SK-N-SH treated with all-trans-retinoic acid at 6 μM for 48 hours (cell line): ENCODE results near the gene KCTD18.

ENCODE experiments used
- ATAC-seq: fragments of 200-7000 bp; cut with Tn5 transposase; 3 replicates; pipeline ENCODE4 v1.9.1; 2020; ENCODE audit warnings: mild to moderate bottlenecking, moderate library complexity
- ARNTL ChIP-seq: fragments of 450-650 bp; formaldehyde crosslinking; IDR thresholded peaks from 2 replicates; pipeline ENCODE4 v1.5.0; 2020; ENCODE audit warnings: low read depth, mild to moderate bottlenecking, moderate library complexity, borderline replicate concordance
- CSRNP3 ChIP-seq: fragments of 250-450 bp; sonication (Bioruptor Pico); IDR thresholded peaks from 2 replicates; pipeline ENCODE4 v1.5.1; 2021; ENCODE audit warnings: mild to moderate bottlenecking, moderate library complexity
- ESRRG ChIP-seq: fragments of 250-450 bp; sonication (Bioruptor Pico); IDR thresholded peaks from 2 replicates; pipeline ENCODE4 v1.6.1; 2021; ENCODE audit warnings: mild to moderate bottlenecking
- ISL1 ChIP-seq: fragments of 250-450 bp; sonication (Bioruptor Pico); IDR thresholded peaks from 2 replicates; pipeline ENCODE4 v2.1.2; 2022; ENCODE audit warnings: mild to moderate bottlenecking, moderate library complexity
- POU6F1 ChIP-seq: fragments of 250-450 bp; sonication (Bioruptor Pico); IDR thresholded peaks from 2 replicates; pipeline ENCODE4 v1.8.0; 2021; ENCODE audit warnings: low read depth, mild to moderate bottlenecking, moderate library complexity, borderline replicate concordance
- SNAI2 ChIP-seq: fragments of 250-450 bp; sonication (Bioruptor Pico); IDR thresholded peaks from 2 replicates; pipeline ENCODE4 v1.5.0; 2020; ENCODE audit warnings: mild to moderate bottlenecking, moderate library complexity
- TOX ChIP-seq: fragments of 250-450 bp; sonication (Bioruptor Pico); IDR thresholded peaks from 2 replicates; pipeline ENCODE4 v1.8.0; 2021; ENCODE audit warnings: mild to moderate bottlenecking, moderate library complexity, borderline replicate concordance
- TSHZ2 ChIP-seq: fragments of 250-450 bp; sonication (Bioruptor Pico); IDR thresholded peaks from 2 replicates; pipeline ENCODE4 v1.5.0; 2020; ENCODE audit warnings: mild to moderate bottlenecking, moderate library complexity
- ZC3H10 ChIP-seq: fragments of 250-450 bp; sonication (Bioruptor Pico); IDR thresholded peaks from 2 replicates; pipeline ENCODE4 v1.5.1; 2021; ENCODE audit warnings: mild to moderate bottlenecking, moderate library complexity
- ZFP30 ChIP-seq: fragments of 450-650 bp; formaldehyde crosslinking; IDR thresholded peaks from 2 replicates; pipeline ENCODE4 v1.5.0; 2022; ENCODE audit warnings: mild to moderate bottlenecking, moderate library complexity
- ZNF565 ChIP-seq: fragments of 450-650 bp; formaldehyde crosslinking; conservative IDR thresholded peaks from 2 replicates; pipeline ENCODE4 v1.5.0; 2020; ENCODE audit warnings: low read depth, mild to moderate bottlenecking, moderate library complexity
- ZNF70 ChIP-seq: fragments of 450-650 bp; formaldehyde crosslinking; IDR thresholded peaks from 2 replicates; pipeline ENCODE4 v1.5.0; 2020; ENCODE audit warnings: mild to moderate bottlenecking, moderate library complexity
- ZNF8 ChIP-seq: fragments of 450-650 bp; formaldehyde crosslinking; IDR thresholded peaks from 2 replicates; pipeline ENCODE4 v1.5.0; 2020; ENCODE audit warnings: mild to moderate bottlenecking, moderate library complexity
- TF ChIP-seq, protein P1 (sequence below): fragments of 250-450 bp; sonication (Bioruptor Pico); IDR thresholded peaks from 2 replicates; pipeline ENCODE4 v1.5.1; 2020; ENCODE audit warnings: low read depth, mild to moderate bottlenecking, moderate library complexity

The KCTD18 gene

DNA sequence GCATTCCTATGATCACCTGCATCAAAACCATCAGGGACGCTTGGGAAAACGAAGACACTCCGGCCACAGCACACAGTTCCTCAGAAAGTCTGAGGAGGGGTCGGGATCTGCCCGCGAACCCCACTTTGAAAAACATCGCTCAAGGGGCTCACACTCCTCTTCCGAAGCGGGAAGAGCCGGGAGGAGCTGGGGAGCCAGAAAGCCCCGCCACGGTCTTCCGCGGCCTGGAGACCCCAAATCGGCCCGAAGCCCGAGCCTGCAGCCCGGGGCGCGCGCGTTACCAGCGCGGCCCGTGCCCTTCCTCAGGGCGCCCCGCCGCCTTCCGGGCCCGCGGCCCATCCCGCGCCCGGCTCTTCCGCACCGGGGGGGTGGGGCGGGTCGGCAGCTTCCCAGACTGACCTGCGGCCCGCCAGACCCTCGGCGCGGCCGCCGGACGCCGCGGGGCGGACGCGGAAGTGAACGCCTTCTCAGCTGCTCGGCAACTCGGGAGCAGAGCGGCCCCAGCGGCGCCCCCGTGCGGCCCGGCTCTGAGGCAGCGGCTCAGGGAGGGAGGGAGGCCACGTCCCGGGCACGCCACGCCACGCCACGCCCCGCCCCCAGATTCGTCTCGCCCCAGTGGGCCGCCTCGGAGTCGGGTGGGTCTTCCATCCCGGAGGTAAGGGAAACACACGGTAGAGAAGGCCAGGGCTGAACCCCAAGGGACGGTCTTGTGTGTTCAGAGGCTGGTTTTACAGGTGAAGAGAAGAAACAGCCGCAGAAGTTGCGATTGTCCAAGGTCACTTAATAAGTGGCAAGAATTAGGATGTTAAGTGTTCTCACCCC is at the start of gene KCTD18:
KCTD18 (minus strand) TSS at position 457 of the 822 bp plus-strand sequence. CDS start 3,052 bp downstream, outside the sequence.
- TF ChIP-seq TSHZ2 (CRISPR knock-in tag), result peak; percentile 77; the same call in 1 of the 2 replicates
- no peak for TF ChIP-seq ZNF70 (CRISPR knock-in tag)
- no peak for TF ChIP-seq ZC3H10 (CRISPR knock-in tag)
- TF ChIP-seq ZNF8 (CRISPR knock-in tag), result 0 out of 2 replicates have a peak, but pooled peaks have one; percentile 2
- TF ChIP-seq ISL1 (CRISPR knock-in tag), result no peak
- ATAC-seq, result peak; percentile 99

DNA sequence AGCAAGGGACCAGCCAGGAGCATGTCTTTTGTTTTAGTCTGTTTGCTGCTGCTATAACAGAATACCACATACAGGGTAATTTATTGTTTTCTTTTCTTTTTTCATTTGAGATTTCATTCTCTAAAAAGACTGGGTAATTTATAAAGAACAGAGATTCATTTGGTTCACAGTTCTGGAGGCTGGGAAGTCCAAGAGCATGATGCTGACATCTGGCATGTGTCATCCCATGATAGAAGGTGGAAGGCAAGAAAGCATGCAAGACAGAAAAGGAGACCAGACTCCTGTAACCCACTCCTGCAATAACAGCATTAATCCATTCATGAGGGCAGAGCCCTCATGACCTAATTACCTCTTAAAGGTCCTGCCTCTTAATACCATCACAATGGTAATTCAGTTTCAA is 30.9 kb upstream of the KCTD18 start:
- ATAC-seq, result no peak

GRCh38 chr2:200538139-200538538 is 28.3 kb upstream of the KCTD18 start:
- ATAC-seq, result no peak; the same call in 2 of the 3 replicates
- TF ChIP-seq ZC3H10 (CRISPR knock-in tag) (no peak), ESRRG (no peak), SNAI2 (no peak), TOX (CRISPR knock-in tag) (no peak), ZNF565 (CRISPR knock-in tag) (no peak), CSRNP3 (CRISPR knock-in tag) (no peak), TSHZ2 (CRISPR knock-in tag) (no peak), ZNF8 (CRISPR knock-in tag) (no peak), ARNTL (CRISPR knock-in tag) (no peak)
- TF ChIP-seq, protein P1, sequence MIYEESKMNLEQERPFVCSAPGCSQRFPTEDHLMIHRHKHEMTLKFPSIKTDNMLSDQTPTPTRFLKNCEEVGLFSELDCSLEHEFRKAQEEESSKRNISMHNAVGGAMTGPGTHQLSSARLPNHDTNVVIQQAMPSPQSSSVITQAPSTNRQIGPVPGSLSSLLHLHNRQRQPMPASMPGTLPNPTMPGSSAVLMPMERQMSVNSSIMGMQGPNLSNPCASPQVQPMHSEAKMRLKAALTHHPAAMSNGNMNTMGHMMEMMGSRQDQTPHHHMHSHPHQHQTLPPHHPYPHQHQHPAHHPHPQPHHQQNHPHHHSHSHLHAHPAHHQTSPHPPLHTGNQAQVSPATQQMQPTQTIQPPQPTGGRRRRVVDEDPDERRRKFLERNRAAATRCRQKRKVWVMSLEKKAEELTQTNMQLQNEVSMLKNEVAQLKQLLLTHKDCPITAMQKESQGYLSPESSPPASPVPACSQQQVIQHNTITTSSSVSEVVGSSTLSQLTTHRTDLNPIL (CRISPR knock-in tag), result no peak

More for the DNA sequence above, 30.9 kb upstream of the KCTD18 start:
- TF ChIP-seq ZFP30 (no peak), ISL1 (CRISPR knock-in tag) (no peak), TSHZ2 (CRISPR knock-in tag) (no peak), POU6F1 (CRISPR knock-in tag) (no peak), ZC3H10 (CRISPR knock-in tag) (no peak)
- TF ChIP-seq, protein P1 (CRISPR knock-in tag), result no peak
